Skeletal muscle tissue (tissue), 4 donors: ENCODE results near the gene GOLPH3. TPM values are rescaled to one million over a fixed set of nuclear protein-coding genes. Genes with fewer than 3 reads are reported as not detected.
A peak's percentile ranks its signal among the peaks of the same experiment; 100 is the strongest.
"Not testable (repeated sequence)": the region's sequence is repeated elsewhere in the genome, so short reads cannot be mapped to it uniquely, and the experiment has no call there.

Experiments used
- H3K27ac ChIP-seq: one replicate; pipeline ENCODE4 v1.7.0; 2013; ENCODE audit warnings: mild to moderate bottlenecking, low read depth, low read length, inconsistent platforms
- H3K27me3 ChIP-seq, 3 donors: one replicate each; pipeline ENCODE4 v1.7.0; 2013; ENCODE audit warnings: low read length in 3 of 3; ENCODE audit not compliant: control insufficient read depth in 3 of 3, insufficient read depth in 3 of 3
- H3K36me3 ChIP-seq, 3 donors: one replicate each; pipeline ENCODE4 v1.7.0; 2013; ENCODE audit warnings: low read length in 3 of 3; ENCODE audit not compliant: control insufficient read depth in 3 of 3, insufficient read depth in 3 of 3
- H3K4me1 ChIP-seq, 3 donors: one replicate each; pipeline ENCODE4 v1.7.0; 2013; ENCODE audit warnings: low read length in 3 of 3, mild to moderate bottlenecking in 3 of 3; ENCODE audit not compliant: control insufficient read depth in 3 of 3, insufficient read depth in 3 of 3
- H3K4me3 ChIP-seq, 3 donors: one replicate each; pipeline ENCODE4 v1.7.0; 2013; ENCODE audit warnings: low read length in 3 of 3
- H3K9ac ChIP-seq, 3 donors: one replicate each; pipeline ENCODE4 v1.7.0; 2013; ENCODE audit warnings: low read length in 3 of 3, mild to moderate bottlenecking in 3 of 3, moderate library complexity in 2 of 3, low read depth in 1 of 3
- H3K9me3 ChIP-seq, 3 donors: one replicate each; pipeline ENCODE4 v1.7.0; 2013; ENCODE audit warnings: low read length in 3 of 3; ENCODE audit not compliant: control insufficient read depth in 3 of 3
- total RNA-seq: library from RNA; depleted of rRNA; stranded (reverse); fragments of >200 nt; gene quantifications from one replicate; pipeline ENCODE4 v1.2.3, GENCODE V29; 2014
- donor health status: Osteomylitis.

GOLPH3 gene
- total RNA-seq, result 50.6 TPM

DNA sequence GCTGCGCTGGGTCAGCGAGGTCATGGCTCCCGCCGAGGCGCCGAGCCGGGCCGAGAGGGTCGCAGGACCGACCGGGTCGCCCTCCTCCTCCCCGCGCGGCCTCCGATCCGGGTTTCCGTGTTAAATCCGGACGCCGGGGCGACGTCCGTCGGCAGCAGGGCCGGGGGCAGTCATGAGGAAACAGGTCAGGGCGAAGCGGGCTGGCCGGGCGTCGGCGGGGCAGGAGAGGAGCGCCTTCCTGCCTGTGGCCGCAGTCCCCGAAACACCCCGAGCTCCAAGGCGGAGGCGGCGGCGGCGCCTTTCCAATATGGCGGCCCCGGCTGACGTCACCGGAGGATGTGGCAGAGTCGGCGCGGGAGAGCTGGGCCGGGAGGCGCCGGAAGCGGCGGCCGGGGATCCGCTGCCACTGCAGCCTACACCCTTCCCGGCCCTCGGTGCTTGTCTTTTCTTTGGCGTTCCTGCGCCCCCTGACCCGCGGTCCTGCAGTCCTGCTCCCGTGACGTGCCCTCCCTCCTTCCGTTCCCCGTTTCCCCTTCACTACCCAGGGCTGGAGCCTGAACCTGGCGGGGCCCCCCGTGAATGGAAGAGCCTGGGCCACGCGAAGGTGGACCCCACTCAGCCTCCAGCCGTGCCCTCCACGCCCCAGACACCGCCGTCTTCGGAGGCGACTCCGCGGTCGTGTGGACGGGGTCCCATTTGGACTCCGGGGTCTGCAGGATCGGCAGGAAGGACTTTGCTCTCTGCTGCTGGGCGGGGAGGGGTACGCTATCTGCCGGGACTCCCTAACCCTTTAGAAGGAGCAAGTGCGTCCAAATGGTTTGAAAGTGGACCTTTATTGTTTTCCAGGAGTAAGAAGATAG lies at the start of gene GOLPH3:
Gene GOLPH3, minus strand, starts transcription at position 309 of the 860 bp plus-strand sequence. Its CDS starts 285 bp downstream, at position 24.
- Histone ChIP-seq H3K4me3 (peak within 1 kb of the TSS; percentile 86 to 98 (median 91)), H3K9ac (peak within 1 kb of the TSS; percentile 95 to 99 (median 98)), H3K9me3 (no peaks in the 10 kb centered on the region), H3K4me1 (peaks cover 6 to 17% (median 11%) of the 10 kb centered on the region in 3 donors), H3K36me3 (peaks cover 0 to 9% (median 7%) of the 10 kb centered on the region in 3 donors), H3K27ac (peak within 1 kb of the TSS; percentile 99), H3K27me3 (no peaks in the 10 kb centered on the region)

GRCh38 chr5:32222723-32223470 lies 48.8 kb upstream of the GOLPH3 start:
- H3K36me3 ChIP-seq, result peaks cover 0 to 2% (median 0%) of the 10 kb centered on the region in 3 donors
- no peaks in the 10 kb centered on the region for H3K9me3 ChIP-seq
- H3K27ac ChIP-seq, result no peak overlapping the region
- no peak overlapping the region for H3K4me3 ChIP-seq
- peaks cover 9 to 19% (median 10%) of the 10 kb centered on the region in 3 donors for H3K4me1 ChIP-seq
- no peaks in the 10 kb centered on the region for H3K27me3 ChIP-seq
- no peak overlapping the region for H3K9ac ChIP-seq

GRCh38 chr5:32217886-32218396 lies 43.8 kb upstream of the GOLPH3 start:
- Histone ChIP-seq H3K36me3 (no peaks in the 10 kb centered on the region), H3K9ac (peak overlapping the region in 2 of 3 donors; percentile 0 to 4), H3K9me3 (no peaks in the 10 kb centered on the region), H3K27me3 (no peaks in the 10 kb centered on the region), H3K4me3 (no peak overlapping the region), H3K4me1 (peaks cover 0 to 5% (median 4%) of the 10 kb centered on the region in 3 donors), H3K27ac (no peak overlapping the region)

GRCh38 chr5:32214344-32214743 lies 40.2 kb upstream of the GOLPH3 start:
- H3K27me3 ChIP-seq, H3K27ac ChIP-seq: not testable (repeated sequence)

DNA sequence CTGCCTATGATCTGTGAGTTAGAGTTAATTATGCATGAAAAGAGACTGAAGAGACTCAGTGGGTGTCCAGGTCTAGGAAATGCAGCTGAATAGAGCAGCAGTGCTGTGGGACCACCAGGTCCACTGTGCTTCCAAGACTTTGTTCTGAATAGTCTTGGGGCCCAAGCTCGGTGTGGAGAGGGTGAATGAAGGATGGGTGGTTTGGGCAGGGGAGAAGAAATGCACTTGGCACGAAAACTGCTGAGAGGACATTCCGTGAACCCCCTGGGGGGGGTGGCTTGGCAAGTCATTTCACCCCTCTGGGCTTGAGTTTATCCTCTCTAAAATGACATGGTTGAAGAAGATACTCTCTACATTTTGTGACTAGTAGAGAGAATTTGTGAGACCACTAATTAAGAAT lies 36.0 kb upstream of the GOLPH3 start:
- H3K9me3 ChIP-seq, result no peaks in the 10 kb centered on the region
- H3K4me1 ChIP-seq, result no peaks in the 10 kb centered on the region
- H3K36me3 ChIP-seq, result no peaks in the 10 kb centered on the region
- no peaks in the 10 kb centered on the region for H3K27me3 ChIP-seq
- no peak overlapping the region for H3K27ac ChIP-seq
- no peak overlapping the region for H3K4me3 ChIP-seq
- H3K9ac ChIP-seq, result no peak overlapping the region

More at GRCh38 chr5:32214344-32214743, 40.2 kb upstream of the GOLPH3 start:
- H3K9ac ChIP-seq, H3K4me1 ChIP-seq, H3K9me3 ChIP-seq, H3K36me3 ChIP-seq, H3K4me3 ChIP-seq: not testable (repeated sequence)

DNA sequence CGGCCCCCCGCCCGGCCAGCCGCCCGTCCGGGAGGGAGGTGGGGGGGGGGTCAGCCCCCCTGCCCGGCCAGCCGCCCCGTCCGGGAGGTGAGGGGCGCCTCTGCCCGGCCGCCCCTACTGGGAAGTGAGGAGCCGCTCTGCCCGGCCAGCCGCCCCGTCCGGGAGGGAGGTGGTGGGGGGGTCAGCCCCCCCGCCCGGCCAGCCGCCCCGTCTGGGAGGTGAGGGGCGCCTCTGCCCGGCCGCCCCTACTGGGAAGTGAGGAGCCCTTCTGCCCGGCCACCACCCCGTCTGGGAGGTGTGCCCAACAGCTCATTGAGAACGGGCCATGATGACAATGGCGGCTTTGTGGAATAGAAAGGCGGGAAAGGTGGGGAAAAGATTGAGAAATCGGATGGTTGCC lies 34.7 kb upstream of the GOLPH3 start:
- not testable (repeated sequence) for H3K4me3 ChIP-seq, H3K4me1 ChIP-seq, H3K36me3 ChIP-seq, H3K9ac ChIP-seq, H3K27ac ChIP-seq, H3K9me3 ChIP-seq, H3K27me3 ChIP-seq

- H3K4me1 ChIP-seq, result peaks cover 0 to 4% (median 0%) of the 10 kb centered on the region in 3 donors
- no peaks in the 10 kb centered on the region for H3K9me3 ChIP-seq
- no peak overlapping the region for H3K27ac ChIP-seq
- H3K36me3 ChIP-seq, result no peaks in the 10 kb centered on the region
- no peak overlapping the region for H3K4me3 ChIP-seq
- H3K9ac ChIP-seq, result no peak overlapping the region
- no peaks in the 10 kb centered on the region for H3K27me3 ChIP-seq
Measured at GRCh38 chr5:32207355-32207634, 33.2 kb upstream of the GOLPH3 start.

DNA sequence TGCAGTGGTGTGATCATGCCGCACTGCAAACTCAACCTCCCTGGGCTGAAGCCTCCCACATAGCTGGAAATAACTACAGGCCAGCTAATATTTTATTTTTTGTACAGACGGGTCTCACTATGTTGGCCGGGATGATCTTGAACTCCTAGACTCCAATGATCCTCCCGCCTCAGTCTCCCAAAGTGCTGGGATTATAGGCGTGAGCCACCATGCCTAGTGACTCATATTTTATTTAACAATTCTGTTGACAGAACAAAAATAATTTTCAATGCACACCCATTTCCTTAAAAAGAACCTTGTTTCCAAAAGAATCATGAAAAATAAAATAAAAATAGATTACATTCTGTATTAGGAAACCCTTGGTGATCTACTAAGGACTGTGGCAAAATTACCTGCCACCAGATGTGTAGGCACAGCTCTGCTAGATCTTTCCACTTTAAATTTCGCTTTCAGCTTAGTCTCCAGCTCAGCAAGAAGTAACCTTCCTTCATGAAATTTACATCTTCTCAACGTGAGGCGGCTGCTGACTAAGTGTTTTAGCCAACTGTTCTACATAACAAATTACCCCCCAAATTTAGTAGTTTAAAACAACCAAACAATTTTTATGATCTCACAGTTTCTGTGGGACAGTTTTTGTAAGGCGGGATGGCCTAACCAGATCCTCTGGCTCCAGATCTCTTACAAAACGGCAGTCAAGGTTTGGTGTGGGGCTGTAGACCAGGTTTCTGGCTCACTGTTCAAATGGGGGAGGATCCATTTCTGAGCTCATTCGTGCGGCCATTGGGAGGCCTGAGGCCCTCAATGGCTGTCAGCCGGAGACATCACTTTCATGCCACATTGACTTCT lies 32.6 kb upstream of the GOLPH3 start:
- peaks cover 0 to 4% (median 0%) of the 10 kb centered on the region in 3 donors for H3K4me1 ChIP-seq
- H3K27ac ChIP-seq, result no peak overlapping the region
- H3K4me3 ChIP-seq, result no peak overlapping the region
- no peaks in the 10 kb centered on the region for H3K36me3 ChIP-seq
- H3K9me3 ChIP-seq, result no peaks in the 10 kb centered on the region
- H3K27me3 ChIP-seq, result no peaks in the 10 kb centered on the region
- H3K9ac ChIP-seq, result no peak overlapping the region

DNA sequence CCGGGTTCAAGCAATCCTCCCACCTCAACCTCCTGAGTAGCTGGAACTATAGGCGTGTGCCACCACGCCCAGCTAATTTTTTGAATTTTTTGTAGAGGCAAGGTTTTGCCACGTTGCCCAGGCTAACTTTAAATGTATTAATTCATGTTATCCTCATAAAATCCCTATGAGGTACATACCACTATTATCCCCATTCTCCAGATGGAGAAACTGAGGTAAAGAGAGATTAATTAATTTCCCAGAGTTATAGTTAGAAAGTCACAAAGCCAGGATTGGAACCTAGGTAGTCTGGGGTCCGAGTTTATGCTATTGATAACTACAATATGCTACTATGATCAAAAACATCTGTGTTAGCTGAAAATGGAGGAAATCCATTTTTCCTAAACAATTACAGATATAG lies 31.9 kb upstream of the GOLPH3 start:
- Histone ChIP-seq H3K9ac (no peak overlapping the region), H3K36me3 (no peaks in the 10 kb centered on the region), H3K9me3 (no peaks in the 10 kb centered on the region), H3K4me3 (no peak overlapping the region), H3K27ac (no peak overlapping the region), H3K4me1 (peaks cover 0 to 4% (median 0%) of the 10 kb centered on the region in 3 donors), H3K27me3 (no peaks in the 10 kb centered on the region)
